ENCODE measurements around the gene GNAT2.

DNA sequence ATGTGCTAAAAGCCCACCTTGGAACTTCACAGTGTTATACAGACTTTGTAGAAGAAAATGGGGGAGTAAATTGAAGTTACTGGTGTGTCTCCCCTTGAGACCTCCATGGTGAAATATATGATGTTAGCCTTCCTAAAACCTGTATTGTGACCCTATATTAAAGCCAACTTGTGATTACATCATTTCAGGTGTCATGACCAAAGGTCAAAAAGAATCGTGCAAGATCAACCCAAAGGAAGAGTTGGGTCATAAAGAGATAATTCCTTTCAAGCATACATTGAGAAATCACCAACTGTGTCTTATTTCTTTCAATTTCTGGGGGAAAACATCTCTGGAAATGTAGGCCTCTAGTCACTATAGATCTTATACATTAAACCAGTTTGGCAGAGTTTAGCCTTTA is 34.6 kb downstream of the GNAT2 start:
- no peak for TF ChIP-seq ARNT (IDR thresholded peaks at IDR 0.05)
- no peak for TF ChIP-seq FOXA1 (IDR thresholded peaks at IDR 0.05)
- TF ChIP-seq, protein P1, sequence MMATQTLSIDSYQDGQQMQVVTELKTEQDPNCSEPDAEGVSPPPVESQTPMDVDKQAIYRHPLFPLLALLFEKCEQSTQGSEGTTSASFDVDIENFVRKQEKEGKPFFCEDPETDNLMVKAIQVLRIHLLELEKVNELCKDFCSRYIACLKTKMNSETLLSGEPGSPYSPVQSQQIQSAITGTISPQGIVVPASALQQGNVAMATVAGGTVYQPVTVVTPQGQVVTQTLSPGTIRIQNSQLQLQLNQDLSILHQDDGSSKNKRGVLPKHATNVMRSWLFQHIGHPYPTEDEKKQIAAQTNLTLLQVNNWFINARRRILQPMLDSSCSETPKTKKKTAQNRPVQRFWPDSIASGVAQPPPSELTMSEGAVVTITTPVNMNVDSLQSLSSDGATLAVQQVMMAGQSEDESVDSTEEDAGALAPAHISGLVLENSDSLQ (IDR thresholded peaks at IDR 0.05) = no peak
- no peak for TF ChIP-seq FOXM1 (IDR thresholded peaks at IDR 0.05; ENCODE audit: borderline replicate concordance)
- no peak for TF ChIP-seq NFRKB (IDR thresholded peaks at IDR 0.05)
- no peak for TF ChIP-seq HDGF (IDR thresholded peaks at IDR 0.05; ENCODE audit: borderline replicate concordance)
- no peak for TF ChIP-seq BHLHE40 (IDR thresholded peaks at IDR 0.05; ENCODE audit: borderline replicate concordance)
